ENCODE results near the gene DSG4.

GRCh38 chr18:31420524-31420923, 43.9 kb downstream of the DSG4 start:
- TF ChIP-seq, protein P1, sequence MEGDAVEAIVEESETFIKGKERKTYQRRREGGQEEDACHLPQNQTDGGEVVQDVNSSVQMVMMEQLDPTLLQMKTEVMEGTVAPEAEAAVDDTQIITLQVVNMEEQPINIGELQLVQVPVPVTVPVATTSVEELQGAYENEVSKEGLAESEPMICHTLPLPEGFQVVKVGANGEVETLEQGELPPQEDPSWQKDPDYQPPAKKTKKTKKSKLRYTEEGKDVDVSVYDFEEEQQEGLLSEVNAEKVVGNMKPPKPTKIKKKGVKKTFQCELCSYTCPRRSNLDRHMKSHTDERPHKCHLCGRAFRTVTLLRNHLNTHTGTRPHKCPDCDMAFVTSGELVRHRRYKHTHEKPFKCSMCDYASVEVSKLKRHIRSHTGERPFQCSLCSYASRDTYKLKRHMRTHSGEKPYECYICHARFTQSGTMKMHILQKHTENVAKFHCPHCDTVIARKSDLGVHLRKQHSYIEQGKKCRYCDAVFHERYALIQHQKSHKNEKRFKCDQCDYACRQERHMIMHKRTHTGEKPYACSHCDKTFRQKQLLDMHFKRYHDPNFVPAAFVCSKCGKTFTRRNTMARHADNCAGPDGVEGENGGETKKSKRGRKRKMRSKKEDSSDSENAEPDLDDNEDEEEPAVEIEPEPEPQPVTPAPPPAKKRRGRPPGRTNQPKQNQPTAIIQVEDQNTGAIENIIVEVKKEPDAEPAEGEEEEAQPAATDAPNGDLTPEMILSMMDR (IDR thresholded peaks at IDR 0.05; ENCODE audit: low read length) = no peak
- TF ChIP-seq EZH2phosphoT487 (IDR thresholded peaks at IDR 0.05; ENCODE audit: low read length) (no peak), EZH2 (optimal IDR thresholded peaks at IDR 0.05; ENCODE audit: low read depth, low read length) (no peak)
